ENCODE measurements around the gene ZFAND2B.
A peak's percentile ranks its signal among the peaks of the same experiment; 100 is the strongest.
"Not testable (repeated sequence)": the region's sequence is repeated elsewhere in the genome, so short reads cannot be mapped to it uniquely, and the experiment has no call there.

ZFAND2B gene

DNA sequence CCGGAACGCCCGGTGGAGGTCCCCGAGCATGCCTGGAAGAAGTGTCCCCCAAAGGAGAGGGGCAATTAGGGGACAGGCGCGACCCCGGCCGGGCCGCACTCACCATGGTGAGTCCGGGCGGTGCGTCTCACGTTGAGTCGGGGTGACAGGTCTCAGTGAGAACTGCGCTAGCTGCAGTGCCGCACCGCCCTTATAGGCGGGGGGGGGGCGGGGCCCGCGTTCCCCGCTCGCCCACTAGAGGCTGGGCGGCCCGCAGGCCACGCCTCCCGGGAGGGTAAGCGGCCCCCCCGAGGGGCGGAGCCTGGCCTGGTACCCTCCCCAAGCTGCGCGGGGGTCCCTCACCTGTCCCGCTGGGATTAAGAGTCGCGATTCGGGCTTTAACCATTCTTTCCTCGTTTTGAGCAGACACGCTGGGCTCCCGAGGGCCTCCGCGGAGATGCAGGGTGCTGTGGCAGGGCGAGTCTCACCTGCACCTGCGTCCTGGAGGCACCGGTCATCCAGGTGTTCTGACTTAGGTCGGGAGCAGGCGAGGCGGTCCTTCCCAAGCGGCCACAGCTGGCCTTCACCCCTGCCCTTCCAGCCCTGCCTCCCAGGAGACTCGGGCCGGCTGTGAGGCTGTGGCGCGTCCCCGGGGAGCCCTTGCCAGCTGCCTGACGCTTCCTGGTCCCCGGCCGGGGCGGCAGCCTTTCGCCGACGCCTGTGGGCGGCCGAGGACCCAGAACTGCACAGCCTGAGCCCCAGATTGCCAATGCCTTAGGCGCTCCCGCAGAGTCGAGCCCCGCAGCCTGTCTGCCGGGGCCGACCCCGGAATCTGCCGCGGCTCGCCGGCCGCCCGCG, 47.4 kb downstream of the ZFAND2B start, which contains the start of gene TUBA4A:
Gene TUBA4A (minus strand): TSS at position 166 of the 837 bp plus-strand sequence. CDS start 60 bp downstream, at position 106.
- peak; percentile 9 for DNase-seq

DNA sequence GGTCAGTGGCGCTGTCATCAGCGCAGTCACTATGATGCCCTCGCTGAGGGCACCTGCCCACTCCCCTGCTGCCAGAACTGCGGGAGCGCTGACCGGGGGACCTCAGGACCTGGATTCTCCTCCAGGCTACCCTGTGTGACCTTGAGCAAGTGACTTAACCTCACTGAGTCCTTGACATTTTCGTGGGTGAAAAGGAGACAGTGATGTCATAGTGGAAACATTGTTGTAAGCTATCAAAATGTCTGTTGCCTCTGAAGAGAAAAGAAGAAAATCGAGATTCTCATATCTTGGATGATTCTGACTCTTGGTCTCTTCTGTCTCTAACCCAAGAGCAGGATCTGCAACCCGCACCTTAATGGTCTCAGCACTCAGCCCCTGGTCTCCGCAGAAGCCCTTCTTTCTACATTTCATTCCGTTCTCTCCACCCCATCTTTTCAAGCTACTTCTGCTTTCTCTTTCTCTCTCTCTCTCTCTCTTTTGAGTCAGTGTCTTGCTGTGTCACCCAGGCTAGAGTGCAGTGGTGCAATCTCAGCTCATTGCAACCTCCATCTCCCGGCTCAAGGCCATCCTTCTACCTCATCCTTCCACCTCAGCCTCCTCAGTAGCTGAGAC, 48.1 kb downstream of the ZFAND2B start:
- no peak for DNase-seq

- not testable (repeated sequence) for DNase-seq
Measured at GRCh38 chr2:219258942-219259341, 52.4 kb downstream of the ZFAND2B start.

Data from amniotic stem cell (primary cell).